ENCODE results near the gene PIH1D2.

The PIH1D2 gene

DNA sequence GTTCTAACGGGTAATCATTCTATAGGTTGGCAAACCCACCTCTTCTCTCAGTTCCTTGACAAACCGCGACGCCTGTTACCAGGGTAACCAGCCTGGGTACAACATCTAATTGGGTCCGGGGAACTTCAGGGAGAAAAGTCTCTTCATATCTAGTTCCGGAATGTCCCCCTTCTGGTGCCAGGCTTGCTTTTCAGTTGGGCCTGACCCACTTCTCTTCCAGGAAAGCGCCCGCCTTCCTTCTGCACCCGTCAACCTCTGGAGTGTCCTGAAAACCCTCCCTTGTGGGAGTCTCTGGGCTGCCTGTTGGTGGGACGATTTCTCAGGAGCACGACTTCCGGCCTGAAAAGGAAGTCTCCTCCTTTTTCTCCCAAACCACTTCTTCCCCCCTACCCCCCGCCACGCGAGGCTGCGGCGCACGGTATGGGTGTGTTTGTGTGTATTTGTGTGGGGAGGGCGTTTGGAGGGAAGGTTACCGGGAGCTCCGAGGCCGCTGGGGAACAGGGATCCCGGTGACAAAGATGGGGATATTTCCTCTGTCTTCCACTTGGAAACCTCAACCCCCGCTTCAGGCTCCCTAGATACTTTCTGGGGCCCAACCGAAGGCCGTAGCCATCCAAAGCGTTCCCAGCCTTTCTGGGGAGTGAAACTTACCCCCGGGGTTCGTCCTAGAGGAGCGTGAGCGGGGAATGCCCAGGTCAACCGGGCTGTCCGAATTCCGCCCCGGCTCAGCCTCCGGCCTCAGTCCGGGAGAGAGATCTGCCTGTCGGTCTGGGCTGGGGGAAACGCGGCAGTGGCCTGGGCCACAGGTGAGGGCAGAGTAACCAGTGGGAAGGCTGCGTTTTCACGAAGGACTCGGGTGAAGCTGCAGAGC, at the start of gene PIH1D2, which contains the start of gene NKAPD1 (continued):
- TF ChIP-seq, protein P1, sequence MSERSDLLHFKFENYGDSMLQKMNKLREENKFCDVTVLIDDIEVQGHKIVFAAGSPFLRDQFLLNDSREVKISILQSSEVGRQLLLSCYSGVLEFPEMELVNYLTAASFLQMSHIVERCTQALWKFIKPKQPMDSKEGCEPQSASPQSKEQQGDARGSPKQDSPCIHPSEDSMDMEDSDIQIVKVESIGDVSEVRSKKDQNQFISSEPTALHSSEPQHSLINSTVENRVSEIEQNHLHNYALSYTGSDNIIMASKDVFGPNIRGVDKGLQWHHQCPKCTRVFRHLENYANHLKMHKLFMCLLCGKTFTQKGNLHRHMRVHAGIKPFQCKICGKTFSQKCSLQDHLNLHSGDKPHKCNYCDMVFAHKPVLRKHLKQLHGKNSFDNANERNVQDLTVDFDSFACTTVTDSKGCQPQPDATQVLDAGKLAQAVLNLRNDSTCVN (tag by site-specific recombination; optimal IDR thresholded peaks at IDR 0.05) = peak; percentile 13
- TF ChIP-seq ZNF704 (tag by site-specific recombination; IDR thresholded peaks at IDR 0.05) (no peak), TRIM28 (IDR thresholded peaks at IDR 0.05; ENCODE audit: borderline replicate concordance, low read length) (peak; percentile 85), ZNF155 (tag by site-specific recombination; IDR thresholded peaks at IDR 0.05) (no peak), KLF17 (tag by site-specific recombination; IDR thresholded peaks at IDR 0.05) (peak; percentile 84), ZNF610 (tag by site-specific recombination; IDR thresholded peaks at IDR 0.05; ENCODE audit: borderline replicate concordance) (no peak), ZNF121 (tag by site-specific recombination; IDR thresholded peaks at IDR 0.05) (no peak), ZFP69B (tag by site-specific recombination; IDR thresholded peaks at IDR 0.05) (no peak; the same call in 1 of the 2 replicates), ZFP3 (tag by site-specific recombination; IDR thresholded peaks at IDR 0.05; ENCODE audit: low read depth) (no peak), ZNF707 (tag by site-specific recombination; IDR thresholded peaks at IDR 0.05) (no peak), ZNF394 (tag by site-specific recombination; IDR thresholded peaks at IDR 0.05; ENCODE audit: borderline replicate concordance) (peak; percentile 63; the same call in 1 of the 2 replicates), GLIS2 (tag by site-specific recombination; IDR thresholded peaks at IDR 0.05) (peak; percentile 61; the same call in 1 of the 2 replicates), OVOL3 (tag by site-specific recombination; IDR thresholded peaks at IDR 0.05) (no peak), ZSCAN30 (tag by site-specific recombination; IDR thresholded peaks at IDR 0.05) (0 out of 2 replicates have a peak, but pooled peaks have one; percentile 46), IKZF3 (tag by site-specific recombination; IDR thresholded peaks at IDR 0.05) (peak; percentile 59), ZBTB7A (tag by site-specific recombination; IDR thresholded peaks at IDR 0.05; ENCODE audit: low read depth) (no peak), PATZ1 (tag by site-specific recombination; IDR thresholded peaks at IDR 0.05) (peak; percentile 71; the same call in 1 of the 2 replicates), ZEB2 (tag by site-specific recombination; IDR thresholded peaks at IDR 0.05) (peak; percentile 43; the same call in 1 of the 2 replicates), BCL11A (tag by site-specific recombination; IDR thresholded peaks at IDR 0.05; ENCODE audit: low read depth) (no peak), ZNF157 (tag by site-specific recombination; IDR thresholded peaks at IDR 0.05) (no peak), ZSCAN18 (tag by site-specific recombination; IDR thresholded peaks at IDR 0.05) (0 out of 2 replicates have a peak, but pooled peaks have one; percentile 50), ZBTB21 (tag by site-specific recombination; IDR thresholded peaks at IDR 0.05) (0 out of 2 replicates have a peak, but pooled peaks have one; percentile 16)
- TF ChIP-seq, protein P2, sequence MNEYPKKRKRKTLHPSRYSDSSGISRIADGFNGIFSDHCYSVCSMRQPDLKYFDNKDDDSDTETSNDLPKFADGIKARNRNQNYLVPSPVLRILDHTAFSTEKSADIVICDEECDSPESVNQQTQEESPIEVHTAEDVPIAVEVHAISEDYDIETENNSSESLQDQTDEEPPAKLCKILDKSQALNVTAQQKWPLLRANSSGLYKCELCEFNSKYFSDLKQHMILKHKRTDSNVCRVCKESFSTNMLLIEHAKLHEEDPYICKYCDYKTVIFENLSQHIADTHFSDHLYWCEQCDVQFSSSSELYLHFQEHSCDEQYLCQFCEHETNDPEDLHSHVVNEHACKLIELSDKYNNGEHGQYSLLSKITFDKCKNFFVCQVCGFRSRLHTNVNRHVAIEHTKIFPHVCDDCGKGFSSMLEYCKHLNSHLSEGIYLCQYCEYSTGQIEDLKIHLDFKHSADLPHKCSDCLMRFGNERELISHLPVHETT (tag by site-specific recombination; IDR thresholded peaks at IDR 0.05) = peak; percentile 94
- TF ChIP-seq, protein P3, sequence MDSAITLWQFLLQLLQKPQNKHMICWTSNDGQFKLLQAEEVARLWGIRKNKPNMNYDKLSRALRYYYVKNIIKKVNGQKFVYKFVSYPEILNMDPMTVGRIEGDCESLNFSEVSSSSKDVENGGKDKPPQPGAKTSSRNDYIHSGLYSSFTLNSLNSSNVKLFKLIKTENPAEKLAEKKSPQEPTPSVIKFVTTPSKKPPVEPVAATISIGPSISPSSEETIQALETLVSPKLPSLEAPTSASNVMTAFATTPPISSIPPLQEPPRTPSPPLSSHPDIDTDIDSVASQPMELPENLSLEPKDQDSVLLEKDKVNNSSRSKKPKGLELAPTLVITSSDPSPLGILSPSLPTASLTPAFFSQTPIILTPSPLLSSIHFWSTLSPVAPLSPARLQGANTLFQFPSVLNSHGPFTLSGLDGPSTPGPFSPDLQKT (IDR thresholded peaks at IDR 0.05; ENCODE audit: borderline replicate concordance, low read depth, low read length) = no peak
- TF ChIP-seq, protein P4, sequence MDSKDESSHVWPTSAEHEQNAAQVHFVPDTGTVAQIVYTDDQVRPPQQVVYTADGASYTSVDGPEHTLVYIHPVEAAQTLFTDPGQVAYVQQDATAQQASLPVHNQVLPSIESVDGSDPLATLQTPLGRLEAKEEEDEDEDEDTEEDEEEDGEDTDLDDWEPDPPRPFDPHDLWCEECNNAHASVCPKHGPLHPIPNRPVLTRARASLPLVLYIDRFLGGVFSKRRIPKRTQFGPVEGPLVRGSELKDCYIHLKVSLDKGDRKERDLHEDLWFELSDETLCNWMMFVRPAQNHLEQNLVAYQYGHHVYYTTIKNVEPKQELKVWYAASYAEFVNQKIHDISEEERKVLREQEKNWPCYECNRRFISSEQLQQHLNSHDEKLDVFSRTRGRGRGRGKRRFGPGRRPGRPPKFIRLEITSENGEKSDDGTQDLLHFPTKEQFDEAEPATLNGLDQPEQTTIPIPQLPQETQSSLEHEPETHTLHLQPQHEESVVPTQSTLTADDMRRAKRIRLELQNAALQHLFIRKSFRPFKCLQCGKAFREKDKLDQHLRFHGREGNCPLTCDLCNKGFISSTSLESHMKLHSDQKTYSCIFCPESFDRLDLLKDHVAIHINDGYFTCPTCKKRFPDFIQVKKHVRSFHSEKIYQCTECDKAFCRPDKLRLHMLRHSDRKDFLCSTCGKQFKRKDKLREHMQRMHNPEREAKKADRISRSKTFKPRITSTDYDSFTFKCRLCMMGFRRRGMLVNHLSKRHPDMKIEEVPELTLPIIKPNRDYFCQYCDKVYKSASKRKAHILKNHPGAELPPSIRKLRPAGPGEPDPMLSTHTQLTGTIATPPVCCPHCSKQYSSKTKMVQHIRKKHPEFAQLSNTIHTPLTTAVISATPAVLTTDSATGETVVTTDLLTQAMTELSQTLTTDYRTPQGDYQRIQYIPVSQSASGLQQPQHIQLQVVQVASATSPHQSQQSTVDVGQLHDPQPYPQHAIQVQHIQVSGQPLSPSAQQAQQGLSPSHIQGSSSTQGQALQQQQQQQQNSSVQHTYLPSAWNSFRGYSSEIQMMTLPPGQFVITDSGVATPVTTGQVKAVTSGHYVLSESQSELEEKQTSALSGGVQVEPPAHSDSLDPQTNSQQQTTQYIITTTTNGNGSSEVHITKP (tag by site-specific recombination; IDR thresholded peaks at IDR 0.05) = peak; percentile 81
